GM21367 (cell line): ENCODE measurements around the gene PEX6.
A peak's percentile ranks its signal among the peaks of the same experiment; 100 is the strongest.
"Not testable (repeated sequence)": the region's sequence is repeated elsewhere in the genome, so short reads cannot be mapped to it uniquely, and the experiment has no call there.

Source experiments
- ATAC-seq: cut with Tn5 transposase; IDR thresholded peaks from one replicate; pipeline ENCODE4 v1.9.1; 2021; ENCODE audit not compliant: unreplicated experiment

PEX6 gene

GRCh38 chr6:42978839-42979522 lies at the start of gene PEX6:
TSS of gene PEX6 (minus strand) at chr6:42979181. CDS start at chr6:42979150, 31 bp downstream.
- peak; percentile 61 for ATAC-seq

- ATAC-seq = no peak
Observed at GRCh38 chr6:43026365-43026764, 47.4 kb upstream of the PEX6 start.

GRCh38 chr6:43024436-43024835 lies 45.5 kb upstream of the PEX6 start:
- no peak for ATAC-seq

GRCh38 chr6:43021270-43022047 lies 42.5 kb upstream of the PEX6 start, which contains the start of gene RRP36:
TSS of gene RRP36 (plus strand) at chr6:43021623. CDS start at chr6:43021655, 32 bp downstream.
- ATAC-seq = peak; percentile 86

GRCh38 chr6:43020847-43021246 lies 41.9 kb upstream of the PEX6 start:
- no peak for ATAC-seq

GRCh38 chr6:43020052-43020705 lies 41.2 kb upstream of the PEX6 start:
- no peak for ATAC-seq

- ATAC-seq = no peak
Observed at GRCh38 chr6:43019152-43019551, 40.2 kb upstream of the PEX6 start.

GRCh38 chr6:43016943-43017334 lies 38.0 kb upstream of the PEX6 start:
- no peak for ATAC-seq

- ATAC-seq = no peak
Observed at GRCh38 chr6:43016176-43016942, 37.4 kb upstream of the PEX6 start.

GRCh38 chr6:43014434-43014909 lies 35.5 kb upstream of the PEX6 start:
- ATAC-seq = no peak

- ATAC-seq = peak; percentile 76
Observed at GRCh38 chr6:43013843-43014433, 35.0 kb upstream of the PEX6 start, which contains the start of the genes KLHDC3 and MEA1. TSS of gene KLHDC3 (plus strand) at chr6:43014249. CDS start at chr6:43017193, 2,944 bp downstream. TSS of gene MEA1 (minus strand) at chr6:43013946. CDS start at chr6:43013813, 133 bp downstream.

GRCh38 chr6:43013097-43013842 lies 34.3 kb upstream of the PEX6 start:
- ATAC-seq = no peak

- no peak for ATAC-seq
Observed at GRCh38 chr6:43012364-43012763, 33.4 kb upstream of the PEX6 start.

- no peak for ATAC-seq
Observed at GRCh38 chr6:43011207-43011606, 32.2 kb upstream of the PEX6 start.

GRCh38 chr6:43009124-43009523 lies 30.1 kb upstream of the PEX6 start:
- ATAC-seq = no peak

GRCh38 chr6:43007126-43007525 lies 28.1 kb upstream of the PEX6 start:
- ATAC-seq = no peak

GRCh38 chr6:43006251-43006650 lies 27.3 kb upstream of the PEX6 start:
- no peak for ATAC-seq

- no peak for ATAC-seq
Observed at GRCh38 chr6:43005844-43006243, 26.9 kb upstream of the PEX6 start.

- ATAC-seq = no peak
Observed at GRCh38 chr6:43001843-43002242, 22.9 kb upstream of the PEX6 start.

GRCh38 chr6:42998205-42998604 lies 19.2 kb upstream of the PEX6 start:
- not testable (repeated sequence) for ATAC-seq
